NCI-H748 (cell line): Measurements from ENCODE around the gene SUGCT.
"Not testable (repeated sequence)": the region's sequence is repeated elsewhere in the genome, so short reads cannot be mapped to it uniquely, and the experiment has no call there.

Experiments
- DNase-seq: peaks from one replicate; lab custom pipeline; 2025; ENCODE audit not compliant: unreplicated experiment; lab: John Stamatoyannopoulos, UW

SUGCT gene

DNA sequence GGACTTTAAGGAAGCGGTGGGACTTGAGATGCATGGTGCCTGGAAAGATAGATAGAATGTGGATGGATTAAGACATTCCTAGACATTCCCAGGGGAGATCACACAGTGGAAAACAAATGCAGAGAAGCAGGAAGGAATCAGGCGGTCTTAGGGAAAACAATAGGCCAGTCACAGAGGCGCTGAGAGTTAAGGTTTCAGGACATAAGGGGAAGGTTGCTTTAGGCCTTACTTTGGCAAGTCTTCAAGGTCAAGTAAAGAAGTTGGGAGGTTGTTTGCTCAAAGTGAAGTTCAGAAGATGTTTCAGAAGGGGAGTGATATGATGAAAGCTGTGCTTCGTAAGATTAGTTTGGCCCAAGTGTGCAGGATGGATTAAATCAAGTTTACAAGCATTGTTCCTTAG, 109.4 kb downstream of the SUGCT start:
- no peak for DNase-seq

DNA sequence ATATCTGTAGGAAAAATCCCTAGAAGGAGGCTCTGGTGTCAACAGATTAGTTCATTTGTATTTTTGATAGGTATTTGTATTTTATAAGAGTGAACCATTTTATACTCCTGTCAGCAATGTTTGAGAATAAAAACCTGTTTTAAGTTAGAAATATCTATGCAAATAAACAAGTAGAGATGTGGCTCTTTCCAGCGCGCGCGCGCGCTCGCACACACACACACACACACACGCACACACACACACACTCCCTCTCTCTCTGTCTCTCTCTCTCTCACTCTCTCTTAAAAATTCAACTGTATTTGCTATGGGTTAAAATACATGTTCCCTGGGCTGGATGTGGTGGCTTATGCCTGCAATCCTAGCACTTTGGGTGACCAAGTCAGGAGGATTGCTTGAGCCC, 113.9 kb downstream of the SUGCT start:
- no peak for DNase-seq

DNA sequence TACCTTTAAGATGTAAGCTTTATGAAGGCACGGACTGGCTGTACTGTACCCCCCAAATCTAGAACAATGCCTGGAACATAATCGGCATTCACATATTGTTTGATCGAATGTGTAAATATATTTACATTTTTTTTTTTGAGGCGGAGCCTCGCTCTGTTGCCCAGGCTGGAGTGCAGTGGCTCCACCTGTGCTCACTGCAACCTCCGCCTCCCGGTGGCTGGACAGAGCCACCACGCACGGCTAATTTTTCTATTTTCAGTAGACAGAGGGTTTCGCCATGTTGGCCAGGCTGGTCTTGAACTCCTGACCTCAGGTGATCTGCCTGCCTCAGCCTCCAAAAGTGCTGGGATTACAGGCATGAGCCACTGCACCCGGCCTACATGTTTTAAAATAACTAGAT, 118.6 kb downstream of the SUGCT start:
- not testable (repeated sequence) for DNase-seq

DNA sequence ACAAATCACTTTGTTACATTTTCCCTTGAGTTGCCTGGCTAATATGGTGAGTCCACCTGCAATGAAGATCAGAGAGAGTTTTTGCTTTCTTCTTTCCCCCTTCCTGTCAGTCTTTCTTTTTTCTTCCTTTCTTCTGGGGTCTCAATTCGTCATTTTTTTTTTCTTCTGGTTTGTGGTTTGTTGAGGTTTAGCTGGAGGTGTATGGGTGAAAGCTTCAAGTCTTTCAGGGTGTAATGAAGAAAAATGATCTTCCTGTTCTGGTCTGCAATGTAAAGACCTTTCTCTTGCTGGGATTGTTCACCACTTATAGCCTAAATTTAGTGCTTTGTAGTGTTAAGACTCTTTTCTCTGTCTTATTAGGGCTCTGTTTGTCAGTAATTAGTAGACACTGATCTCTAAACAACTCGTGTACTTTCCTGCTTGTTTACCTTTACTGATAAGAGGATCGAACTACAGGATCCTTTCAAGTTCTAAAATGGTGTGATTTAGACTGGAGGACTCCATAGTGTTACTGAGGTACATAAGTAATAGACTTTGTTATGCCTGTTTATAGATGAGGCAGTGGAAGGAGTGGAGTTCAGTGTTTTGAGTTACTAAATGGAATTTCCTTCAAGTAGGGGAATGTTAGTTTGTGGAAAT, 129.1 kb downstream of the SUGCT start:
- no peak for DNase-seq

DNA sequence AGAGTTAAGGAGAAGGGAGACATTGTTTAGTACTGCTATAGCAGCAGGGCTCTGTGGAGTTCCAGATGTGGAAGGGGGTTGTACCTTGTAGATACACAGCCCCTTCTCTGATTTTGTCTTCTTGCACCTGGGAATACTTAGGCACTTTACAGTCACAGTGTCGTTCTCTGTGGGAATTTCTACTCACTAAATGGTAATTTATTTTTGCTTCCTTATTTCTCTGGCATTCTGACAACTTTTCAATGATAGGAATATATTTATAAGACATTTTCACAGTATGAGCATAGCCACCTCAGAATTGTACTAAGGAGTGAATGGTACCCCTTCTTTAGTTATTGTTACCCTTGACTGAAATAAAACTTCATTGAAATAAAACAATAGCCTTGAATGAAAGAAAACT, 132.8 kb downstream of the SUGCT start:
- no peak for DNase-seq

DNA sequence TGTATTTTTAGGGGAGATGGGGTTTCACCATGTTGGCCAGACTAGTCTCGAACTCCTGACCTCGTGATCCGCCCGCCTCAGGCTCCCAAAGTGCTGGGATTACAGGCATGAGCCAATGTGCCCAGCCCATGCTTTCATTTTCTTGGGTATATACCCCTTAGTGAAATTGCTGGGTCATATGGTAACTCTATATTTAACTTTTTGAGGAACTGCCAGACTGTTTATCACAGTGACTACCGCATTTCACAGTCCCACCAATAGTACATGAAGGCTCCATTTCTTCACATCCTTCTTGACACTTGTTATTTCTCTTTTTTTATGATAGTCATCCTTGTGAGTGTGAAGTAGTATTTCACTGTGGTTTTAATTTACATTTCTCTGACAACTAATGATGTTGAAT, 134.0 kb downstream of the SUGCT start:
- DNase-seq: not testable (repeated sequence)

DNA sequence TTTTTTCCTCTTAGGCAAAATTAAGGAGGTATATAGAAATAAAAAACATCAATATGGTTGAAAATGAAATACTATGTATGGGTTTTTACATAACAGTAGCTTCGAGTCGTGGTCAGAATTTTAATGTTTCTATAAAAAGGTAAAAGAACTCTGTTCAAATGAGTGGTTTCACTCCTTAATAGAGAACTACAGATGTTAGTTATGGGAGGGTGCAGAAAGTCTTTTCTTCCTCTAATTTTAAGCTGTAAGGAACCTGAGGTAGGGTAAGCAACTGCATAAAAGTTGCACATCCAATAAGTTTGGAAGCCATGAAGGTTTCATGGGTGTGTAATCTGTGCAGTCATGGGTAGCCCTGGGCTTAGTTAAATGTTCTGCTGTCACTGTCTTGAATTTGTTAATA, 141.3 kb downstream of the SUGCT start:
- DNase-seq: no peak

DNA sequence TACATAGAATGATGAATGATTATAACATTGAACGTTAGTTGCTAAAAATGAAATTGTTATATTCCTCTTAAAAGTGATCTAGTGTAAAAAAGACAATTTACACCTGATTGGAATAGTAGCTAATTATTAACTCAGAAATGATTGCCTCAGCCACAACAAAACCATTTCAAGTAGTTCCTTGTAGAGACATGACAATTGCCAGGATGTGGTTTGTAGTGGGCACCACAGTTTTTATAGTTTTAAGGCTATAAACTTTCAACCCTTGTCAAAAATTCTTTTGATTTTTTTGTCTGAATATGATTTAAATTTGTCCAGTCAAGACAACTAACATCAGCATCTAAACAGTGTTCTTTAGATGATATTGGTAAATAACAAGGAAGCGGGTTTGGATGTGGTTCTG, 145.2 kb downstream of the SUGCT start:
- DNase-seq: no peak

DNA sequence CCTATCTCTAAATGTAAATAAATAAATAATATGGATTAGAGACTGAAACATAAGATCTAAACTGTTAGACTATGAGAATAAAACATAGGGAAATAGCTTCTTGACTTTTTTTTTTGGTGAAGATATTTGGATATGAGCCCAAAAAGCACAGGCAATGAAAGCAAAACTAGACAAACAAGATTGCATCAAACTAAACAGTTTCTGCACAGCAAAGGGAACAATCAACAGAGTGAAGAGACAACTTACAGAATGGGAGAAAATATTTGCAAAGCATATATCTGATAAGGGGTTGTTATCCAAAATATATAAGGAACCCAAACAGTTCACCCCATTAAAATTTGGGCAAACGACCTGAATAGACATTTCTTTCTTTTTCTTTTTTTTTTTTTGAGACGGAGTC, 148.1 kb downstream of the SUGCT start:
- no peak for DNase-seq

DNA sequence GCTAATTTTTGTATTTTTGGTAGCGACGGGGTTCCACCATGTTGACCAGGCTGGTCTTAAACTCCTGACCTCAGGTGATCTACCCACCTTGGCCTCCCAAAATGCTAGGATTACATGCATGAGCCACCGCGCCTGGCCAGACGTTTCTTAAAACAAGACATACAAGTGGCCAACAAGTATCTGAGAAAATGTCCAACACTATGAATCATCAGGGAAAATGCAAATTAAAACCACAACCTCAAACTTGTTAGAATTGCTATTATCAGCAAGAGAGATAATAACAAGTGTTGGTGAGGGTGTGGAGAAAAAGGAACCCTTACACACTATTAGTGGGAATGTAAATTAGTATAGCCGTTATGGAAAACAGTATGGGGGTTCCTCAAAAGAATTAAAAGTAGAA, 148.6 kb downstream of the SUGCT start:
- no peak for DNase-seq

DNA sequence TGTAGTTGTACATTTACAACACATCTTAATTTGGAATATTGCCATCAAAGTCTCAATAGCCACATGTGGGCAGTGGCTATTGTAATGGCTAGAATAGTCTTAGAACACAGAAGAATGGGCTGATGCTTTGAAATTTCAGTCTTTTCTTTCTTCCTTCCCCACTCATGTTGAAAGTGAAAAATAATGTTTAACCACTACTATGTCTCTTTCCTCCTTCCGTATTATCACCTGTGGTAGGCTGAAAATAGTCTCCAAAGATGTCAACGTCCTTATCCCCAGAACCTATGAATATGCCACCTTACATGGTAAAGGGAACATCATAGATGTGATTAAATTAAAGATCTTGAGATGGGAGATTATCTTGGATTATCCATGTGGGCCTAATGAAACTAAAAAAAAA, 154.0 kb downstream of the SUGCT start:
- no peak for DNase-seq

DNA sequence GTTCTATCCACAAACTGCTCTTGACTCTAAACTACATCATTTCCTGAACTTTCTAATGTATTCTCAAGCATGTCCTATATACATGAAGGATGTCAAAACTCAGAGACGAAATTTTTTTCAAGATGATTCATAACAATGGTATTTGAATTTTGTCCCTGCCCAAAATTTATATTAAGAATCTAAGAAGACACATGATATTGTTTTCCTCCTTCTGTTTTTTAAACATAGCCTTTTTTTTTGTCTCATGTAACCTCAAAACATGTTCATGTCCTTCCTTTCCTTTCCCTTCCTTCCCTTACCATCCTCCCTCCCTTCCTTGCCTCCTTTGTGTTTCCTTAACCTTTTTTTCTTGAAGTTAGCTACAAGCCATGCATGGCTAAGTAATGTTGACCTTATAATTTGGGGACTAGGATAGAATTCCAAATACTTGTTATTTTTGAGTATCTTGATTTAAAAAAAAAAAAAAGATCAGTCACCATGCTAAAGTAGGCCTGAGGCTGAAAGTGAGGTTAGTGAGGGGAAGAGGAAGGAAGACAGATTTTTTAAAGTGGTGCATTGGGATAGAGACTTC, 163.0 kb downstream of the SUGCT start:
- DNase-seq: no peak

DNA sequence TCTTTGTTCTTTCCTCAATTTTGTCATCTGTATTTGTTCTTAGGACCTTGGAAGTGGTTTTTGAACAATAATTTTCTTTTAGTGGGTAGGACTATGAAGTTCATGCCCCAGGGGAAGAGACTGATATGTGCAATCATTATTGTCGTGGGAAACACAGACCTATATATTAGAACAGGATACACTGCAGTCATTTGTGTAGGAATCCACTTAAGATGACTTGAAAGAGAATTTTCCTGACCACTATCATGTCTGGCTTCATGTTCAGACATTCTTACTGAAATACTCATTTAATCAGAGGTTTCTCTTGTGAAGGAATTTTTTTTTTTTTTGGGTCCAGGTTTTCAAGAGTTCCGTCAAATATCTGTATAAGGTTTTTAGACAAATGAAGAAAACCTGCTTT, 163.6 kb downstream of the SUGCT start:
- DNase-seq: no peak

DNA sequence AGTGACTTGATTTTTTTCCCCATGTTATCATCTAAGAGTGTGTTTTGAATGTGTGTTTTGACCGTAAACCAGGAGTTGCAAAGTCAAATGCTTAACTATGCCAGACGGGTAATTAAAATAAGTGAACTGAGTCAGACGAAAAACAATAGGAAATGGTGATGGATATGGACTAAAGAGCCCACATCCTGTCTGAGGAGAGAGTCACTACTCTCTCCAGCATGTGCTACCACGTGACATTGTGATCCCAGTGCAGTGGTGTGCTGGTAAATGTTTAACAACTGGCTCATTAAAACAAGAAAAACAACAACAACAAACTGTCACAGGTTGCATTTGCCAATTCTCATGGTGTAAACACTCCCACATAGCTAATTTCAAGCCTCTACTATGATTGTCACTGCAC, 164.3 kb downstream of the SUGCT start:
- no peak for DNase-seq

DNA sequence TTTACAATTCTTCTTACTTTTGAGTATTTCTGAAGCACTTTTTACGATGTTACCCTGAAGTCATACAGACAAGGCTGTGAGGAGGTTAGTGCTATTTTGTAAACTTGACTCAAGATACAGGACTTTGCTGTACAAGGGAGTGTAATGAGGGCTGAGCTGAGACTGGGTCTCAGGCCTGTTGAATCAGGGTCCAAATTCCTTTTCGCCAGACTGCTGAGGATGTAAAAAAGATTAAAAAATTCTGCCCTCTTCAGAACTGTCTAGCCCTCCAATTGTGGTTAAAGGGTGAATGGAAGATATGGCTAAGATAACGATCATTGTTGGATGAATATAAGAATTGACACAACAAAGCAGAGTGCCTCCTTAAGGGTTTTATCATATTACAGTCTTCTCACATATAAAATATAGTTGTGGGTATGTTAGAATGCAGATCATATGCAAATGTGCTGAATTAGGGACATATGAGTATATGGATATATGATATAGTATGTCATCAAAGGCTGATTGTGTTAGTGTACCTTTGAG, 165.4 kb downstream of the SUGCT start:
- DNase-seq: no peak

DNA sequence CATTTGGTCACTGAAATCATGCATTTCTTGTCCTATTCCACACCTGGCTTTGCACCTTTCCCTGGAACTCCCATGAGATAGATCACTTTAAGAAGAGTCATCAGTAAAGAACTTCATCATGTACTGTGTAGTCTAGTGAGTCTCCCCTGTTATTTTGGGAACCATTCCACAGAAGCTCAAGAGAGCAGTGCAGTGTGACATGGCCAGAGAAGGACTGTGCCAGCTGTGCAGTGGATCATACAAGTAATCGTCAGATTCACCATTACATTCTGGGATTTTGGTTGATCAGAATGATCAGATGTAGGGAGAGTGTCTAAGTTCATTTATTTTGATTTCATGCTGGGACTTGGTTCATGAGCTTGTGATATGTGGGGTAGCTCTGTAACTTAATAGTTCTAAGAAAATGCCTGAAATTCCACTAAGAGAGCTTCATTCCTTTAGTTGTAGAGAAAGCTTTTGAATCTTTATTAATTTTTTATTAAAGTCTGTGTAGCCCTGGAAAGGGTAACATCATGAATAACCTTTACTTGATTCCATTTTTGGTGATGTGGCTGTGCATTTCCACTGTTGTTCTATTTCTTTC, 166.8 kb downstream of the SUGCT start:
- no peak for DNase-seq

DNA sequence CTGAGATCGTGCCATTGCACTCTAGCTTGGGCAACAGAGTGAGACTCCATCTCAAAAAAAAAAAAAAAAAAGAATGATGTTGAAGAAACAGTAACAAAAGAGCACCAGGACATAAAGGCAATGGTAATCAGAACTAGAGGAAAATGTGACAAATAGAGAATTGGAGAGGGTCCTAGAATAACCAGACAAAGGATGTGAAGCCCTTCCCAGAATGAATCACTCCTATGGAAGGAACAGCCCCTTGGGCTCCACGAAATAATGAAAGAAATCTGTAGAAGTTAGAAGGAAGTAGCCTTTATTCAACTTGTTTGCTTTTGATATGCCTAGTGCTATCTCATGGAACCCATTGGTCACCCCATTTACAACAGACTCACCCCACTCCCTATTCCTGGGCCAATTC, 169.2 kb downstream of the SUGCT start:
- no peak for DNase-seq

DNA sequence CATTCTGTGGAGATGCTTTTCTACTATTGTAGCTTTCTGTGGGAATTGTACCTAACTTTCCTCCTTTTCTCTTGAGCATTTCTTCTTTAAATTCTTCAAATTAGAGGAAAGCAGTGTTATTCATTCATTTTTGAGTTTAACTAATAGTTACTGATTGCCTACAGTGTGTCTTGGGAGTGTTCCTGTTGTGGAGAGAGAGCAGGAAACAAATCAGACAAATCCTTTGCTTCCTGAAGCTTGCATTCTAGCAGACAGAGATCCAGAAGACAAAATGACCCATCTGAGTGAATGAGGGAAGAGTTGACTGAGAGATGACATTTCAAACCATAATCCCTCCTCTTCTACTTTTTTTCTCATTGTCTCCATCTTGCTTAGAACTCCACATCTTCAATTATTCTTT, 170.4 kb downstream of the SUGCT start:
- DNase-seq: no peak

DNA sequence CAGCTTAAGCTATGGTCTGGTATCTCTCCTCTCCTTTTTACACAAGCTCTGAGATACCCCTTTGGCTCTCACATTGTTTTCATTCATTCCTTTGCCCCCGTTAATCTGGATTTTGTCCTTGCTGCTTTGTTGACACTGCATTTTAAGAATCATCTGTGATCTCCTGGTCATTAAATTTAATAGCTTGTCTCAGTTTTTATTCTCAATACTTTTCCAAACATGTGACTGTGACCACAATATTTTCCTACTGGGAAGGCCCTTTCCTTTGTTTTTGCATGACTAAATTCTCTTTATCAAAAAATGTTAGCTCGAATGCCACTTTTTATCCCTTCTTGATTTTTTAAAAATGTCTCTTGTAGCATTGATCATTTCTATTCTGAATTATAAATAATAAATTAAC, 171.2 kb downstream of the SUGCT start:
- no peak for DNase-seq

DNA sequence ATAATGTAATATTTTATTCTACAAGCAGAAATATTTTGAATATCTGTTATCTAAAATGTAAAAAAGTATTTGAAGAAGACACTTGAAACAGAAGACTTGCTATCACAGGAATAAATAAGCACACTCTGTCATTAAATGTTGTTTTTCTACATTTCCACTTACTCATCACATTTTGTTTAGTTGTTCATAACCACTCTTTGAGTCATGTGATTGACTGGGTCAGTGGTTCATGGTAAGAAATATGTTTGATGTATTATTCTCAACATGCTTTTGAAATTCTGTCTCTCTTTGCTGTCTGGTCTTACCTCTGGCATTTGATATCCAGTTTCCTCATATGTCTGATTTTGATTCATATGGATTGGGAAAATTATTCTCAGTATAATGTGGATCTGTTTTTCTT, 171.8 kb downstream of the SUGCT start:
- no peak for DNase-seq

DNA sequence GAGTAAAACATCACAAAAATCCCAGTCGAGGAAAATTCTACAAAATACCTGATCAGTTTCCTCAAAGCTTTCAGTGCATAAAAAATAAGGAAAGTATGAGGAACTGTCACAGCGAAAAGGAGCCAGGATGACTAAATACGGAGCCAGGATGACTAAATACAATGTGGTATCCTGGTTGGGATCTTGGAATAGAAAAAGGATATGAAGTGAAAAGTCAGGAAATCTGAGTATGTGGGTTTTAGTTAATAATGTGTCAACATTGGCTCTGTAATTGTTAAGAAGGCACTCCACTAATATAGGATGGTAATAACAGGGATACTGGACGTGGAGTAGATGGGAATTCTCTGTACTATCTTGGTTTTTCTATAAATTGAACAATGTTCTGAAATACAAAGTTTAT, 175.5 kb downstream of the SUGCT start:
- no peak for DNase-seq

DNA sequence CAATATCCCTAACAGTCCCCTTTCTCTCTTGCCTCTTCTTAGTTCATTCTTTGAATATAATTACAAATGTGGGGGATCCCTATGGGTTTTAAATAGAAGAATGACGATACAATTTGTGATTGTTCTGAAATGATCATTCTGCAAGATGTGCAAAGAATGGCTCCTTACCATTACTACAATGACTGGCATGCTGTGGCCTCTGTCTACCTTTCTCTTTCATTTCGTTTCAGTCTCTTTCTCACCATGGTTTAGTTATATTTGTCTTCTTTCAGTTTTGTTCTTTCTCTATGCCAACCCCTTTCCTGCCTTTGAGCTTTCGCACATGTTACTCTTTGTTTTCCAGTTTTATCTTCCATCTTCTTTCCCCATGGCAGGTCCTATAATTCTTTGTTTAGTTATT, 176.5 kb downstream of the SUGCT start:
- no peak for DNase-seq

DNA sequence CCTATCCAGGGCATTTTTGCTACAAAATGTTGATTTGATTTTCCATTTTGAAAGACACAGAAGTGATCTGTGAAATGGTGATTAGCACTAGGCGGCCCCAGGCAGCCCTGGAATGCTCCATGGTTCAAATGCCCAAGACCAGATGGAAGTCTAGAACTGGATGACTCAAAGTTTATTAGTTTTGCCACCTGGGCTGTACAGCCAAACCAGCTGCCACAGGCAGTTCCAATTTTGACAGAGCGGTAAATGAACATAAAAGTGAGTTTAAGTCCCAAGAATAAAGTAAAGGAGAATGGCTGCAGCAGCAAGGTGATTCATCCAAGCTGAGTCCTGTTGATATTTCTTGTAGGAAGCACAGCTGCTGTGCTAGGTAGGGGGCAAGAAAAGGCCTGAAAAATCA, 180.5 kb downstream of the SUGCT start:
- DNase-seq: no peak
